ENCODE results near the gene FNTB. TPM values are rescaled to one million over a fixed set of nuclear protein-coding genes. Genes with fewer than 3 reads are reported as not detected.
A peak's percentile ranks its signal among the peaks of the same experiment; 100 is the strongest.
"Not testable (repeated sequence)": the region's sequence is repeated elsewhere in the genome, so short reads cannot be mapped to it uniquely, and the experiment has no call there.

Gene FNTB
- total RNA-seq, 1 donor from 2014 or later: 5.3 TPM

- no peak for DNase-seq (ENCODE audit: low spot score in 2 of 2)
- FAIRE-seq: no peak
These were observed 89.1 kb downstream of the FNTB start for GRCh38 chr14:65075628-65076325.

- DNase-seq (ENCODE audit: low spot score in 2 of 2) (no peak), FAIRE-seq (no peak)
These were observed 90.6 kb downstream of the FNTB start for GRCh38 chr14:65077318-65077717.

GRCh38 chr14:65079201-65079600 lies 92.5 kb downstream of the FNTB start:
- no peak for FAIRE-seq

GRCh38 chr14:65079768-65080167 lies 93.1 kb downstream of the FNTB start:
- no peak for FAIRE-seq
- no peak for DNase-seq (ENCODE audit: low spot score in 2 of 2)

More at GRCh38 chr14:65079201-65079600, 92.5 kb downstream of the FNTB start:
- DNase-seq (ENCODE audit: low spot score in 2 of 2): no peak

GRCh38 chr14:65080960-65081747 lies 94.5 kb downstream of the FNTB start:
- FAIRE-seq: no peak
- no peak for DNase-seq (ENCODE audit: low spot score in 2 of 2)

GRCh38 chr14:65082930-65083329 lies 96.2 kb downstream of the FNTB start:
- FAIRE-seq (no peak), DNase-seq (ENCODE audit: low spot score in 2 of 2) (no peak)

- DNase-seq (ENCODE audit: low spot score in 2 of 2) (no peak), FAIRE-seq (no peak)
These were observed 98.1 kb downstream of the FNTB start for GRCh38 chr14:65084554-65085505.

- DNase-seq (ENCODE audit: low spot score in 2 of 2); FAIRE-seq: not testable (repeated sequence)
These were observed 100.0 kb downstream of the FNTB start for GRCh38 chr14:65086686-65087085.

- FAIRE-seq; DNase-seq (ENCODE audit: low spot score in 2 of 2): not testable (repeated sequence)
These were observed 101.1 kb downstream of the FNTB start for GRCh38 chr14:65087835-65088234.

- DNase-seq (ENCODE audit: low spot score in 2 of 2) (no peak), FAIRE-seq (no peak)
These were observed 105.7 kb downstream of the FNTB start for GRCh38 chr14:65092349-65092748.

GRCh38 chr14:65095633-65096205 lies 109.0 kb downstream of the FNTB start:
- DNase-seq (ENCODE audit: low spot score in 2 of 2): peak in 1 of 2 donors; percentile 31
- FAIRE-seq: no peak

- DNase-seq (ENCODE audit: low spot score in 2 of 2): no peak
- FAIRE-seq: no peak
These were observed 109.8 kb downstream of the FNTB start for GRCh38 chr14:65096323-65097089.

GRCh38 chr14:65098586-65098985 lies 111.9 kb downstream of the FNTB start:
- no peak for FAIRE-seq
- DNase-seq (ENCODE audit: low spot score in 2 of 2): no peak

- FAIRE-seq: no peak
- no peak for DNase-seq (ENCODE audit: low spot score in 2 of 2)
These were observed 114.3 kb downstream of the FNTB start for GRCh38 chr14:65100922-65101541.

- no peak for FAIRE-seq
- no peak for DNase-seq (ENCODE audit: low spot score in 2 of 2)
These were observed 115.1 kb downstream of the FNTB start for GRCh38 chr14:65101631-65102440.

- FAIRE-seq (no peak), DNase-seq (ENCODE audit: low spot score in 2 of 2) (peak; percentile 95 to 99)
These were observed 115.9 kb downstream of the FNTB start, which contains the start of gene MAX for GRCh38 chr14:65102441-65103149. MAX (minus strand) TSS chr14:65102517; CDS start chr14:65102339, 178 bp downstream.

- no peak for DNase-seq (ENCODE audit: low spot score in 2 of 2)
- FAIRE-seq: no peak
These were observed 116.6 kb downstream of the FNTB start for GRCh38 chr14:65103150-65103760.

Measured in frontal cortex (tissue), 4 donors.